HG03095 (cell line): ENCODE results near the gene NUCKS1.
A peak's percentile ranks its signal among the peaks of the same experiment; 100 is the strongest.

ENCODE experiments used
- ATAC-seq: cut with Tn5 transposase; IDR thresholded peaks from one replicate; pipeline ENCODE4 v1.9.1; 2021; ENCODE audit warnings: moderate library complexity; ENCODE audit not compliant: unreplicated experiment

NUCKS1 gene

GRCh38 chr1:205772607-205773032, 22.6 kb upstream of the NUCKS1 start:
- no peak for ATAC-seq

- no peak for ATAC-seq
These were observed 20.6 kb upstream of the NUCKS1 start for GRCh38 chr1:205770618-205771017.

- ATAC-seq: no peak
These were observed 19.8 kb upstream of the NUCKS1 start for GRCh38 chr1:205769641-205770365.

GRCh38 chr1:205767248-205767647, 17.3 kb upstream of the NUCKS1 start:
- ATAC-seq: no peak

GRCh38 chr1:205766570-205766969, 16.6 kb upstream of the NUCKS1 start:
- ATAC-seq: no peak

GRCh38 chr1:205766038-205766437, 16.1 kb upstream of the NUCKS1 start:
- ATAC-seq: no peak

- no peak for ATAC-seq
These were observed 14.6 kb upstream of the NUCKS1 start for GRCh38 chr1:205764578-205764977.

GRCh38 chr1:205763980-205764379, 14.0 kb upstream of the NUCKS1 start:
- ATAC-seq: no peak

GRCh38 chr1:205760606-205761005, 10.6 kb upstream of the NUCKS1 start:
- no peak for ATAC-seq

- ATAC-seq: no peak
These were observed 6.6 kb upstream of the NUCKS1 start for GRCh38 chr1:205756552-205756951.

GRCh38 chr1:205754857-205755256, 4.9 kb upstream of the NUCKS1 start:
- ATAC-seq: no peak

GRCh38 chr1:205751036-205751651, 1.2 kb upstream of the NUCKS1 start:
- ATAC-seq: no peak

- ATAC-seq: peak; percentile 75
These were observed 496 bp downstream of the NUCKS1 start for GRCh38 chr1:205749234-205750137.

GRCh38 chr1:205748403-205749233, 1.4 kb downstream of the NUCKS1 start:
- peak; percentile 24 for ATAC-seq

- no peak for ATAC-seq
These were observed 3.1 kb downstream of the NUCKS1 start for GRCh38 chr1:205746757-205747412.

GRCh38 chr1:205744403-205744802, 5.6 kb downstream of the NUCKS1 start:
- ATAC-seq: no peak

GRCh38 chr1:205743977-205744376, 6.0 kb downstream of the NUCKS1 start:
- no peak for ATAC-seq

- no peak for ATAC-seq
These were observed 8.3 kb downstream of the NUCKS1 start for GRCh38 chr1:205741681-205742080.

GRCh38 chr1:205739348-205740160, 10.4 kb downstream of the NUCKS1 start:
- ATAC-seq: no peak
